HPDE6-E6E7 (cell line): ENCODE data around the gene GNG12.
A peak's percentile ranks its signal among the peaks of the same experiment; 100 is the strongest.

ENCODE experiments used
- DNase-seq: peaks from one replicate; pipeline ENCODE4 v3.0.0; 2011; ENCODE audit warnings: missing footprints; ENCODE audit errors: extremely low spot score

Gene GNG12

GRCh38 chr1:67785847-67786753, 47.2 kb downstream of the GNG12 start:
- DNase-seq, result no peak

- no peak for DNase-seq
These were observed 48.6 kb downstream of the GNG12 start for GRCh38 chr1:67784545-67785186.

- no peak for DNase-seq
These were observed 52.6 kb downstream of the GNG12 start for GRCh38 chr1:67780637-67781036.

- no peak for DNase-seq
These were observed 55.8 kb downstream of the GNG12 start for GRCh38 chr1:67777440-67777839.

- no peak for DNase-seq
These were observed 56.3 kb downstream of the GNG12 start for GRCh38 chr1:67777016-67777415.

GRCh38 chr1:67773462-67773861, 59.8 kb downstream of the GNG12 start:
- DNase-seq, result no peak

- no peak for DNase-seq
These were observed 61.5 kb downstream of the GNG12 start for GRCh38 chr1:67771749-67772148.

GRCh38 chr1:67771152-67771551, 62.1 kb downstream of the GNG12 start:
- no peak for DNase-seq

GRCh38 chr1:67769633-67770256, 63.5 kb downstream of the GNG12 start:
- no peak for DNase-seq

- no peak for DNase-seq
These were observed 64.8 kb downstream of the GNG12 start for GRCh38 chr1:67768480-67768879.

GRCh38 chr1:67767103-67767782, 66.0 kb downstream of the GNG12 start:
- no peak for DNase-seq

GRCh38 chr1:67766141-67766978, 66.9 kb downstream of the GNG12 start:
- DNase-seq, result no peak

GRCh38 chr1:67764633-67765032, 68.6 kb downstream of the GNG12 start:
- DNase-seq, result no peak

- DNase-seq, result no peak
These were observed 71.5 kb downstream of the GNG12 start for GRCh38 chr1:67761730-67762129.

GRCh38 chr1:67761091-67761490, 72.2 kb downstream of the GNG12 start:
- no peak for DNase-seq

- DNase-seq, result peak; percentile 70
These were observed 73.0 kb downstream of the GNG12 start for GRCh38 chr1:67760030-67760821.

- DNase-seq, result no peak
These were observed 73.6 kb downstream of the GNG12 start for GRCh38 chr1:67759692-67760029.

- no peak for DNase-seq
These were observed 74.2 kb downstream of the GNG12 start for GRCh38 chr1:67759066-67759465.

- DNase-seq, result no peak
These were observed 77.6 kb downstream of the GNG12 start for GRCh38 chr1:67755619-67756018.

GRCh38 chr1:67755160-67755559, 78.1 kb downstream of the GNG12 start:
- DNase-seq, result no peak

- no peak for DNase-seq
These were observed 78.7 kb downstream of the GNG12 start for GRCh38 chr1:67754526-67754920.
